ENCODE measurements around the gene ANGPTL5.
"Not testable (repeated sequence)": the region's sequence is repeated elsewhere in the genome, so short reads cannot be mapped to it uniquely, and the experiment has no call there.

Gene ANGPTL5

GRCh38 chr11:101881586-101881985 lies 34.7 kb downstream of the ANGPTL5 start:
- DNase-seq = no peak

- DNase-seq = no peak
Measured at GRCh38 chr11:101880222-101880621, 36.1 kb downstream of the ANGPTL5 start.

- DNase-seq = no peak
Measured at GRCh38 chr11:101872171-101872882, 44.0 kb downstream of the ANGPTL5 start.

DNA sequence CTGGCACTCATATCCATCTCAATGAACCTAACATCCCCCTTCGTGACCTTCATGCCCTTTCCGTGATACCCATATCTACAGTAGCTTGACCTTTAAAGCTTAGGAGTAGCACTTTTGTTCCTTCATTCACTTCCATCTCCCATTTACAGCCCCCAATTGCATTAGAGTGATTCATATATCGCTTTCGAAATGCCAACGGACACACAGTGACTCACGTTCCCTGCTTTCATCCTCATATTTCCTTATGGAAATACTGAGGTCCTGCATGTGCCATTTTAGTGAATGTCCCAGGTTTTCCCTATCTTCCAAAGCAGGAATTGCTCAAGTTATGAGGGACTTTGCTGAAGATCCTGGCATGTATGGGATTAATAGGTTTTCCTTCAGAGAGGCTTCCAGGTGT lies 45.8 kb downstream of the ANGPTL5 start:
- no peak for DNase-seq

- DNase-seq = no peak
Measured at GRCh38 chr11:101867951-101868350, 48.4 kb downstream of the ANGPTL5 start.

DNA sequence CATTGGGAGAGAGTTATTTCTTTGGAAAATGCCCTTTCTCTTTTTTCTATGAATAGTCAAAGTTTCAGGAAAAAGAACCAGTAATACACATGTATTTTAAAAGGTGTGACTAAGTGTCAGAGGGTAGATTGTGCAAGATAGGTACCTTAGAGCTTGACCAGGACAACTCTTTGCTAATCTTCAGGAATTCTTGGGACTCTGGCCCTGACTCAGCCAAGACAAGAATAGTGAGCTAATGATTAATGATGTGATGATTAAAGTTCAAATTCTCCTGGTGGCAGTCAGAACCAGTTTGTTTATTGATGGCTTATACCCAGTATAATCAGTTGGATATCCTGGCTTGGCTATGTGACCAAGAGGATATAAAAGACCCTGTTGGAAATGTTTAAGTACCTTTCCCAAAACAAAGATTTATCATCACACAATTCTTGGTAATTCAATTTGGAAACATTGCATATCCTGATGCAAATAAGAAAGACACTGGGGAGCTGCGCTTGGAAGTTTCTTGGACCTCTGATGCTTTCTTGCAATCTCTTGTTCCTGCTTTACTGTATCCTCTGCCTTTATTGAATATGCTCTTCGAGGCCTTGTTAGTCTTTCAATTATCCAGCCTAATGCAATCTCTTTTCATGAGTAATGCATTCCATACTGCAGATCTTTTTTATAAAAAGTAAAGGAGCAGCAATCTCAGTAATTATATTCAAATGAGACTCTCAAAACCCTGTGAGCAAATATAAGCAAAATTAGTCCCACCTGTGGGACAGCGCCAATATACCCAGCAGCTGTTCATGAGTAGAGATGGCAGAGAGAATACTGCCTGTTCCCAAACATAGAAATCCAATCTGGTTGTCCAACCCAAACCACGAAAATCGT lies 49.5 kb downstream of the ANGPTL5 start:
- DNase-seq = no peak

DNA sequence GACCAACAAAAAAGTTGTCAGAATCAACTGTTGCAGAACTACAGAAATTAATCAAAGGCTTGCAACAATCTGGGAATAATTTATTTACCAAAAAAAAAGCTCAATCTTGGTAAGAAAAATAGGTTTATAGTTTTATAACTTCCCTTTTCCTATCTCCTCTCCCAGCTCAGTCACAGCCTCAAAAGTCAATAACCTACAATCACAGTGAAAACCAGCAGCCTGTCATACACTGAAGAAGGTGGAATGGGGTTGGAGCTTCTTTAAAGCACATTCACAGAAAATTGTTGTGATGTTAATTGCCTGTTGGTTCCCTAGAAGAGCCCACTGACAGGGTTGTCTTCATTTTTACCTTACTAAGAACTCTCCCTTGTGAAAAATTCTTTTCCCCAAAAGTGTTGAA lies 52.2 kb downstream of the ANGPTL5 start:
- DNase-seq = no peak

GRCh38 chr11:101863361-101863760 lies 53.0 kb downstream of the ANGPTL5 start:
- DNase-seq = no peak

GRCh38 chr11:101862391-101863233 lies 53.7 kb downstream of the ANGPTL5 start:
- no peak for DNase-seq

- DNase-seq = peak; percentile 40
Measured at GRCh38 chr11:101860696-101861427, 55.5 kb downstream of the ANGPTL5 start.

GRCh38 chr11:101852260-101852659 lies 64.1 kb downstream of the ANGPTL5 start:
- DNase-seq = not testable (repeated sequence)

- DNase-seq = no peak
Measured at GRCh38 chr11:101848262-101848661, 68.1 kb downstream of the ANGPTL5 start.

DNA sequence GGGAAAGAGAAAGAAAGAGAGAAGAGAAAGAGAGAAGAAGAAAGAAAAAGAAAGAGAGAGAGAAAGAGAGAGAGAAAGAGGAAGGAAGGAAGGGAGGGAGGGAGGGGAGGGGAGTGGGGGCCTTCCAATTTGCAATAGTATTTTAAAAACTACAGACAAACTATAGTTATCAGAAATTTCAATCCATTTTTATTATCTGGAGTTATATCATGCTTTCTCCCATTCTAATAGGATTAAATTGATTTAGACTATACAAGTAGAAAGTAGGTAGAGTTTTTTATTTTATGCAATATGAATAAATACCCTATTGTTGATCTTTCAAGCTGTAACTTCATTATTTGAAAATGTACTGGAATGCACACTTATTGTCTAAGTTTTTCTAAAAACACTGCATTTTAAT lies 71.7 kb downstream of the ANGPTL5 start:
- DNase-seq = no peak

DNA sequence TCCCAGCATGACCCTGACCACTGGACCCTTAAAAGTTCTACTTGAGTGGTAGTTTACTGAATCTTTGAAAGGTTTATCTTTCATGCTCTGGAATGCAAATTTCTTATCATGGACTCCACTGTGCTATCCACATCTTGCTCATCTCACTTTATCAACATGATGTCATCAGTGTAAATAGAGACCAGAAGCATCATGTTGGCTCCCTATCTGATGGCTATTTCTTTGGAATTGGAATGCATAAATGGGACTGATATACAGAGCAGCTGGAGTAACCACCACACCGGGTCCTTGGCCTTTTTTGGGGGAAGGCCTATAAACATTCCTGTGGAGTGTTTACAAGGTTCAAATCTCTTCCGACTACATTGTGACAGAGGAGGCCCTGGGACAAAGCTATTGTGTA lies 75.6 kb downstream of the ANGPTL5 start:
- DNase-seq = no peak
